HCT116 (cell line): ENCODE measurements around the gene RNF39. TPM values are rescaled to one million over a fixed set of nuclear protein-coding genes. Genes with fewer than 3 reads are reported as not detected.

Experiments
- ATAC-seq: fragments of 200-7000 bp; cut with Tn5 transposase; 2 replicates; pipeline ENCODE4 v1.9.1; 2020; ENCODE audit warnings: mild to moderate bottlenecking, moderate library complexity
- BruUV-seq: library from RNA; stranded (reverse); fragments of 400-500 nt; replicated peaks from 2 replicates; lab custom pipeline; 2021; lab: Mats Ljungman, UMichigan
- CTCF ChIA-PET: fragments of 300-600 bp; sonication (Branson Sonifier 250); formaldehyde crosslinking; loops from one replicate; lab custom pipeline; 2021; ENCODE audit warnings: antibody characterized with exemption; lab: Charles Lee
- POLR2A ChIA-PET: fragments of 300-600, 350-600 bp; sonication (Branson Sonifier 250); formaldehyde crosslinking; loops from one replicate; lab custom pipeline; 2021; ENCODE audit warnings: antibody characterized with exemption; lab: Charles Lee
- RAD21 ChIA-PET, 2 experiments: fragments of 300-600 bp; sonication (Branson Sonifier 250); formaldehyde crosslinking; loops; one replicate each; lab custom pipeline; 2023; ENCODE audit warnings: low total read pairs in 2 of 2; ENCODE audit not compliant: uncharacterized antibody in 2 of 2, unreplicated experiment in 2 of 2, low non-redundant PET in 1 of 2; lab: Charles Lee
- DNase-seq: peaks from one replicate; pipeline ENCODE4 v3.0.0-alpha.2; 2010; ENCODE audit warnings: low read depth, low spot score
- H2AFZ ChIP-seq: fragments of 200-600 bp; shearing (Covaris generic), sonication (generic); 2 replicates; pipeline ENCODE4 v1.6.1; 2017; ENCODE audit warnings: low read depth, mixed run types, mixed read lengths, antibody characterized with exemption, low read length; ENCODE audit not compliant: poor library complexity, severe bottlenecking
- H3K27ac ChIP-seq: 2 replicates; pipeline ENCODE4 v1.5.1; 2012; ENCODE audit warnings: low read depth, low read length
- H3K27me3 ChIP-seq: fragments of 200-600 bp; sonication (generic); 2 replicates; pipeline ENCODE4 v1.6.1; 2016; ENCODE audit warnings: mixed run types, low read length, mixed read lengths; ENCODE audit not compliant: insufficient read depth
- H3K36me3 ChIP-seq, 2 experiments: fragments of 200-500 bp in 1 of 2; fragments of 200-600 bp in 1 of 2; sonication (Bioruptor generic) in 1 of 2; sonication (generic) in 1 of 2; 2 replicates each; pipeline versions ENCODE4 v1.5.1 to v1.6.1; 2014 to 2016; ENCODE audit warnings: low read length in 2 of 2, inconsistent platforms in 1 of 2, mixed read lengths in 1 of 2, mixed run types in 1 of 2; ENCODE audit not compliant: insufficient read depth in 2 of 2, control insufficient read depth in 1 of 2
- H3K4me1 ChIP-seq, 2 experiments: fragments of 200-600 bp in 1 of 2; sonication (generic) in 1 of 2; 2 replicates each; pipeline versions ENCODE4 v1.5.1 to v1.6.1; 2012 to 2017; ENCODE audit warnings: low read length in 2 of 2, inconsistent platforms in 1 of 2, mild to moderate bottlenecking in 1 of 2, mixed read lengths in 1 of 2, mixed run types in 1 of 2, moderate library complexity in 1 of 2; ENCODE audit not compliant: insufficient read depth in 2 of 2, control insufficient read depth in 1 of 2
- H3K4me2 ChIP-seq: fragments of 200-600 bp; sonication (generic); 2 replicates; pipeline ENCODE4 v1.6.1; 2017; ENCODE audit warnings: mixed run types, low read length, mixed read lengths
- H3K4me3 ChIP-seq, 2 experiments: fragments of 200-600 bp in 1 of 2; sonication (generic) in 1 of 2; replicated peaks in 1 of 2; 2 replicates each; pipeline ENCODE4 v1.5.1; 2011 to 2016; ENCODE audit warnings: low read length in 2 of 2, control low read depth in 1 of 2, low read depth in 1 of 2, mild to moderate bottlenecking in 1 of 2, mixed read lengths in 1 of 2, mixed run types in 1 of 2
- H3K79me2 ChIP-seq: fragments of 200-600 bp; sonication (generic); 2 replicates; pipeline ENCODE4 v1.6.1; 2017; ENCODE audit warnings: mild to moderate bottlenecking, mixed run types, low read length, moderate library complexity, mixed read lengths; ENCODE audit not compliant: insufficient read depth
- H3K9ac ChIP-seq: fragments of 200-600 bp; sonication (generic); 2 replicates; pipeline ENCODE4 v1.6.1; 2016; ENCODE audit warnings: low read length, mixed read lengths
- H3K9me2 ChIP-seq: fragments of 200-600 bp; sonication (generic), shearing (Covaris generic); 2 replicates; pipeline ENCODE4 v1.6.1; 2017; ENCODE audit warnings: mixed run types, mild to moderate bottlenecking, moderate library complexity; ENCODE audit not compliant: insufficient read depth
- H3K9me3 ChIP-seq, 2 experiments: fragments of 200-500 bp in 1 of 2; fragments of 200-600 bp in 1 of 2; sonication (Bioruptor generic) in 1 of 2; sonication (generic) in 1 of 2; 2 replicates each; pipeline ENCODE4 v1.6.1; 2014 to 2017; ENCODE audit warnings: low read length in 2 of 2, mixed read lengths in 2 of 2, inconsistent platforms in 1 of 2, low read depth in 1 of 2, mild to moderate bottlenecking in 1 of 2, mixed run types in 1 of 2, moderate library complexity in 1 of 2; ENCODE audit not compliant: control insufficient read depth in 1 of 2, insufficient read depth in 1 of 2
- H4K20me1 ChIP-seq: fragments of 200-600 bp; sonication (generic), shearing (Covaris generic); 2 replicates; pipeline ENCODE4 v1.6.1; 2017; ENCODE audit warnings: mixed run types, mild to moderate bottlenecking, moderate library complexity; ENCODE audit not compliant: insufficient read depth
- CBX3 ChIP-seq: IDR thresholded peaks from 2 replicates; pipeline ENCODE4 v1.6.1; 2012; ENCODE audit warnings: low read depth
- CEBPB ChIP-seq: IDR thresholded peaks from 2 replicates; pipeline ENCODE4 v1.6.1; 2012; ENCODE audit warnings: low read depth
- CTCF ChIP-seq, 3 experiments: fragments of 200-600 bp in 1 of 3; sonication (generic) in 1 of 3; IDR thresholded peaks in 2 of 3; conservative IDR thresholded peaks in 1 of 3; 2 replicates each; pipeline ENCODE4 v1.5.1; 2012 to 2017; ENCODE audit warnings: low read depth in 2 of 3, low read length in 2 of 3, antibody characterized with exemption in 1 of 3, borderline replicate concordance in 1 of 3, control low read depth in 1 of 3, mild to moderate bottlenecking in 1 of 3, mixed read lengths in 1 of 3, mixed run types in 1 of 3, moderate library complexity in 1 of 3; ENCODE audit not compliant: insufficient read depth in 1 of 3
- EGR1 ChIP-seq: IDR thresholded peaks from 2 replicates; pipeline ENCODE4 v1.6.1; 2012; ENCODE audit warnings: low read depth
- ELF1 ChIP-seq: IDR thresholded peaks from 2 replicates; pipeline ENCODE4 v1.6.1; 2012; ENCODE audit warnings: low read depth, borderline replicate concordance
- EZH2 ChIP-seq: fragments of 200-600 bp; sonication (generic); IDR thresholded peaks from 2 replicates; pipeline ENCODE4 v1.6.1; 2017; ENCODE audit warnings: antibody characterized with exemption, mixed run types
- FOSL1 ChIP-seq: IDR thresholded peaks from 2 replicates; pipeline ENCODE4 v1.6.1; 2012; ENCODE audit warnings: low read depth
- JUND ChIP-seq: IDR thresholded peaks from 2 replicates; pipeline ENCODE4 v1.6.1; 2012
- POLR2A ChIP-seq: IDR thresholded peaks from 2 replicates; pipeline ENCODE4 v1.7.0; 2011; ENCODE audit warnings: borderline replicate concordance; ENCODE audit not compliant: insufficient read depth, insufficient read length; ENCODE audit errors: extremely low read depth
- POLR2AphosphoS5 ChIP-seq: IDR thresholded peaks from 2 replicates; pipeline ENCODE4 v1.6.1; 2011; ENCODE audit warnings: mild to moderate bottlenecking, low read depth, low read length, moderate library complexity
- RAD21 ChIP-seq: IDR thresholded peaks from 2 replicates; pipeline ENCODE4 v1.6.1; 2012; ENCODE audit warnings: low read depth, mild to moderate bottlenecking
- REST ChIP-seq: IDR thresholded peaks from 2 replicates; pipeline ENCODE4 v1.6.1; 2012; ENCODE audit warnings: low read depth
- SP1 ChIP-seq: IDR thresholded peaks from 2 replicates; pipeline ENCODE4 v1.6.1; 2012; ENCODE audit warnings: low read depth
- SRF ChIP-seq: IDR thresholded peaks from 2 replicates; pipeline ENCODE4 v1.6.1; 2012; ENCODE audit warnings: low read depth
- YY1 ChIP-seq: IDR thresholded peaks from 2 replicates; pipeline ENCODE4 v1.6.1; 2011; ENCODE audit warnings: low read length, low read depth, moderate library complexity, mild to moderate bottlenecking; ENCODE audit not compliant: insufficient replicate concordance; ENCODE audit errors: extremely low read depth
- ZBTB33 ChIP-seq: IDR thresholded peaks from 2 replicates; pipeline ENCODE4 v1.6.1; 2011; ENCODE audit warnings: mild to moderate bottlenecking, low read length, moderate library complexity; ENCODE audit not compliant: insufficient replicate concordance; ENCODE audit errors: extremely low read depth
- intact Hi-C: fragments of 100-400 bp; cut with micrococcal nuclease; formaldehyde crosslinking; loops from 2 replicates; pipeline ENCODE4 v1.10.0; 2022
- total RNA-seq: library from RNA; stranded (reverse); gene quantifications from one replicate; pipeline ENCODE4 v1.2.1, GENCODE V29; 2021; ENCODE audit not compliant: unreplicated experiment

The RNF39 gene
- total RNA-seq, 1 experiment from 2014 or later: 0.22 TPM

GRCh38 chr6:30071858-30072257, 3.7 kb downstream of the RNF39 start:
- H3K27me3 ChIP-seq: no peaks in the 10 kb centered on the region
- H3K27ac ChIP-seq: no peak overlapping the region
- H3K4me2 ChIP-seq: no peak overlapping the region
- no TSS peak for BruUV-seq
- CTCF ChIA-PET: no interaction called here
- H3K36me3 ChIP-seq: 0 out of 4 replicates have a peak, but pooled peaks cover 0 to 2% of the 10 kb centered on the region in 2 experiments
- H3K9me2 ChIP-seq: no peaks in the 10 kb centered on the region
- POLR2A ChIA-PET: no interaction called here
- H3K9ac ChIP-seq: no peak overlapping the region
- no peak overlapping the region for H2AFZ ChIP-seq
- H3K4me1 ChIP-seq: peaks cover 11 to 28% of the 10 kb centered on the region in 2 experiments
- RAD21 ChIA-PET: no interaction called here
- no peak for ATAC-seq
- no peak for TF ChIP-seq POLR2AphosphoS5
- no peak for TF ChIP-seq CTCF (IDR thresholded peaks at IDR 0.05 in 2 of 3, conservative IDR thresholded peaks at IDR 0.05 in 1 of 3; ENCODE audit: borderline replicate concordance in 1 of 3, insufficient read depth in 1 of 3, low read depth in 2 of 3, low read length in 2 of 3)
- no peak for TF ChIP-seq REST
- no peak for TF ChIP-seq YY1
- TF ChIP-seq EZH2: no peak
- no peak for TF ChIP-seq FOSL1
- no peak for TF ChIP-seq SP1
- no peak for TF ChIP-seq SRF
- no peak for TF ChIP-seq CBX3
- TF ChIP-seq EGR1: no peak
- TF ChIP-seq POLR2A: no peak
- TF ChIP-seq ZBTB33: no peak
- TF ChIP-seq CEBPB: no peak
- TF ChIP-seq ELF1: no peak
- no peak for TF ChIP-seq JUND
- TF ChIP-seq RAD21: no peak
- H3K9me3 ChIP-seq: no peaks in the 10 kb centered on the region
- no peak for DNase-seq
- intact Hi-C loops: no loop called here
- peaks cover 12% of the 10 kb centered on the region for H3K79me2 ChIP-seq
- H3K4me3 ChIP-seq: no peak overlapping the region
- no peaks in the 10 kb centered on the region for H4K20me1 ChIP-seq
